ENCODE data around the gene RACK1. TPM values are rescaled to one million over a fixed set of nuclear protein-coding genes. Genes with fewer than 3 reads are reported as not detected.

The RACK1 gene
- total and polyA plus RNA-seq, 2 of the 13 experiments (the other 11 are each of a cell fraction or from before 2014, with no cell fraction given) = 2,514 to 6,141 TPM

- TF ChIP-seq CEBPZ (IDR thresholded peaks at IDR 0.05; ENCODE audit: low read length) (no peak), HNRNPK (IDR thresholded peaks at IDR 0.05; ENCODE audit: low read depth, low read length, poor library complexity, severe bottlenecking) (no peak), ZNF513 (CRISPR knock-in tag; conservative IDR thresholded peaks at IDR 0.05) (no peak), CCDC6 (CRISPR knock-in tag; IDR thresholded peaks at IDR 0.05) (peak; percentile 93), GABPA (IDR thresholded peaks at IDR 0.05; ENCODE audit: low read depth, low read length) (peak; percentile 75), GABPA (CRISPR knock-in tag; IDR thresholded peaks at IDR 0.05; ENCODE audit: low read depth) (peak; percentile 97), ZSCAN5A (CRISPR knock-in tag; IDR thresholded peaks at IDR 0.05; ENCODE audit: borderline replicate concordance) (no peak; the same call in 1 of the 2 replicates), STAT5B (CRISPR knock-in tag; IDR thresholded peaks at IDR 0.05) (no peak), ZNF746 (CRISPR knock-in tag; IDR thresholded peaks at IDR 0.05) (no peak), ZBTB37 (CRISPR knock-in tag; IDR thresholded peaks at IDR 0.05) (no peak), PHF8 (CRISPR knock-in tag; IDR thresholded peaks at IDR 0.05) (peak; percentile 83), NCOA1 (CRISPR knock-in tag; IDR thresholded peaks at IDR 0.05) (0 out of 2 replicates have a peak, but pooled peaks have one; percentile 28), RARA (CRISPR knock-in tag; IDR thresholded peaks at IDR 0.05) (peak; percentile 8; the same call in 1 of the 2 replicates), RBAK (CRISPR knock-in tag; IDR thresholded peaks at IDR 0.05) (0 out of 2 replicates have a peak, but pooled peaks have one; percentile 26), ZFP41 (CRISPR knock-in tag; IDR thresholded peaks at IDR 0.05; ENCODE audit: borderline replicate concordance) (no peak), RFX5 (IDR thresholded peaks at IDR 0.05; ENCODE audit: low read depth, low read length) (peak; percentile 22; the same call in 1 of the 2 replicates), AGO2 (optimal IDR thresholded peaks at IDR 0.05; ENCODE audit: low read depth, low read length) (peak; percentile 96), POLR2G (IDR thresholded peaks at IDR 0.05; ENCODE audit: low read depth, low read length) (peak; percentile 98), DDIT3 (CRISPR knock-in tag; IDR thresholded peaks at IDR 0.05) (no peak), NCOR1 (IDR thresholded peaks at IDR 0.05; ENCODE audit: borderline replicate concordance, low read length) (no peak)
Observed at GRCh38 chr5:181243564-181244343, at the start of gene RACK1 (continued).

Data from HepG2 (cell line).